Smooth muscle cell (in vitro differentiated cells): ENCODE data around the gene NKAIN4. TPM values are rescaled to one million over a fixed set of nuclear protein-coding genes. Genes with fewer than 3 reads are reported as not detected.

Source experiments
- DNase-seq: peaks from one replicate; lab custom pipeline; 2025; ENCODE audit not compliant: unreplicated experiment; lab: John Stamatoyannopoulos, UW
- H2AFZ ChIP-seq: fragments of 200-600 bp; sonication (generic); 2 replicates; pipeline ENCODE4 v1.6.0; 2016; ENCODE audit warnings: antibody characterized with exemption, low read depth, mild to moderate bottlenecking
- H3F3A ChIP-seq: fragments of 200-600 bp; sonication (generic); 2 replicates; pipeline ENCODE4 v1.6.0; 2017; ENCODE audit warnings: antibody characterized with exemption, low read depth
- H3K27ac ChIP-seq: fragments of 200-600 bp; sonication (generic); 2 replicates; pipeline ENCODE4 v1.5.1; 2016; ENCODE audit warnings: low read depth, mild to moderate bottlenecking
- H3K27me3 ChIP-seq: fragments of 200-600 bp; sonication (generic); 2 replicates; pipeline ENCODE4 v1.6.1; 2016; ENCODE audit warnings: low read depth, mild to moderate bottlenecking
- H3K36me3 ChIP-seq: fragments of 200-600 bp; sonication (generic); 2 replicates; pipeline ENCODE4 v1.5.1; 2016; ENCODE audit warnings: low read depth
- H3K4me1 ChIP-seq: fragments of 200-600 bp; sonication (generic); 2 replicates; pipeline ENCODE4 v1.5.1; 2016; ENCODE audit warnings: low read depth
- H3K4me2 ChIP-seq: fragments of 200-600 bp; sonication (generic); 2 replicates; pipeline ENCODE4 v1.6.0; 2016; ENCODE audit warnings: mild to moderate bottlenecking
- H3K4me3 ChIP-seq: fragments of 200-600 bp; sonication (generic); 2 replicates; pipeline ENCODE4 v1.5.1; 2016; ENCODE audit warnings: mild to moderate bottlenecking
- H3K79me2 ChIP-seq: fragments of 200-600 bp; sonication (generic); 2 replicates; pipeline ENCODE4 v1.6.0; 2016; ENCODE audit warnings: low read depth, mild to moderate bottlenecking
- H3K9ac ChIP-seq: fragments of 200-600 bp; sonication (generic); 2 replicates; pipeline ENCODE4 v1.6.0; 2016; ENCODE audit warnings: low read depth
- H3K9me3 ChIP-seq: fragments of 200-600 bp; sonication (generic); replicated peaks from 2 replicates; pipeline ENCODE4 v1.5.1; 2016; ENCODE audit warnings: low read depth
- H4K20me1 ChIP-seq: fragments of 200-600 bp; sonication (generic); 2 replicates; pipeline ENCODE4 v1.6.0; 2016; ENCODE audit warnings: low read depth
- CTCF ChIP-seq: fragments of 200-600 bp; sonication (generic); IDR thresholded peaks from 2 replicates; pipeline ENCODE4 v1.5.1; 2017; ENCODE audit warnings: borderline replicate concordance, mild to moderate bottlenecking, antibody characterized with exemption; ENCODE audit not compliant: insufficient read depth, poor library complexity, severe bottlenecking
- WGBS: methylation state at CpG from one replicate; pipeline ENCODE4 v1.1.7; 2016; ENCODE audit warnings: low lambda C conversion rate; 5-methylcytosine and 5-hydroxymethylcytosine counted together
- polyA plus RNA-seq: library from polyadenylated mRNA; unstranded; fragments of >200 nt; fragmentation: Nextera tagmentation; extraction: Ambion mirVana; gene quantifications from 2 replicates; pipeline ENCODE4 v1.2.1, GENCODE V29; 2016
- total RNA-seq: library from RNA; depleted of rRNA; stranded (reverse); fragments of >200 nt; gene quantifications from 2 replicates; pipeline ENCODE4 v1.2.3, GENCODE V29; 2014

The NKAIN4 gene
- total and polyA plus RNA-seq, 2 experiments from 2014 or later = 19.8 to 50.0 TPM

- TF ChIP-seq CTCF = no peak
- Histone ChIP-seq H3K4me3 (no peak overlapping the region), H3K79me2 (no peaks in the 10 kb centered on the region), H3K9me3 (no peaks in the 10 kb centered on the region), H2AFZ (no peak overlapping the region), H3K27ac (no peak overlapping the region), H3K27me3 (peaks cover 8% of the 10 kb centered on the region), H3F3A (peaks cover 5% of the 10 kb centered on the region), H3K4me2 (no peak overlapping the region), H3K36me3 (no peaks in the 10 kb centered on the region), H3K9ac (no peak overlapping the region), H3K4me1 (peaks cover 7% of the 10 kb centered on the region), H4K20me1 (peaks cover 38% of the 10 kb centered on the region)
- no peak for DNase-seq
- 91% methylated on average over 7 of the region's 22 CpGs for WGBS
Observed at GRCh38 chr20:63293871-63294535, 39.7 kb upstream of the NKAIN4 start.

- Histone ChIP-seq H3K27me3 (peaks cover 8% of the 10 kb centered on the region), H3K9ac (no peak overlapping the region), H3K36me3 (no peaks in the 10 kb centered on the region), H3K4me2 (no peak overlapping the region), H4K20me1 (peaks cover 43% of the 10 kb centered on the region), H3F3A (peaks cover 5% of the 10 kb centered on the region), H2AFZ (no peak overlapping the region), H3K9me3 (no peaks in the 10 kb centered on the region), H3K4me3 (no peak overlapping the region), H3K4me1 (peaks cover 7% of the 10 kb centered on the region), H3K79me2 (no peaks in the 10 kb centered on the region), H3K27ac (no peak overlapping the region)
- no peak for DNase-seq
- WGBS = 83% methylated on average over 8 of the region's 11 CpGs
- no peak for TF ChIP-seq CTCF
Observed at GRCh38 chr20:63293456-63293855, 39.2 kb upstream of the NKAIN4 start.

- peaks cover 5% of the 10 kb centered on the region for H3F3A ChIP-seq
- H3K79me2 ChIP-seq = no peaks in the 10 kb centered on the region
- H3K36me3 ChIP-seq = no peaks in the 10 kb centered on the region
- H4K20me1 ChIP-seq = peaks cover 49% of the 10 kb centered on the region
- no peak within 1 kb of the TSS for H2AFZ ChIP-seq
- no peak for DNase-seq
- H3K4me1 ChIP-seq = peaks cover 7% of the 10 kb centered on the region
- no peaks in the 10 kb centered on the region for H3K9me3 ChIP-seq
- H3K4me2 ChIP-seq = no peak within 1 kb of the TSS
- no peak within 1 kb of the TSS for H3K4me3 ChIP-seq
- TF ChIP-seq CTCF = no peak
- H3K9ac ChIP-seq = no peak within 1 kb of the TSS
- WGBS = 71% methylated on average over 6 of the region's 7 CpGs
- H3K27ac ChIP-seq = no peak within 1 kb of the TSS
- peaks cover 8% of the 10 kb centered on the region for H3K27me3 ChIP-seq
Observed at GRCh38 chr20:63292904-63293303, 38.6 kb upstream of the NKAIN4 start, which contains the start of gene COL20A1. Gene COL20A1 (plus strand): TSS chr20:63293186. CDS start chr20:63295108, 1,922 bp downstream.

GRCh38 chr20:63292292-63292701, 38.0 kb upstream of the NKAIN4 start:
- 93% methylated on average over 16 of the region's 16 CpGs for WGBS
- H2AFZ ChIP-seq = no peak overlapping the region
- H3K9ac ChIP-seq = no peak overlapping the region
- H3K27me3 ChIP-seq = peaks cover 8% of the 10 kb centered on the region
- no peaks in the 10 kb centered on the region for H3K36me3 ChIP-seq
- TF ChIP-seq CTCF = no peak
- H3K9me3 ChIP-seq = no peaks in the 10 kb centered on the region
- peaks cover 7% of the 10 kb centered on the region for H3K4me1 ChIP-seq
- DNase-seq = no peak
- H3F3A ChIP-seq = peaks cover 5% of the 10 kb centered on the region
- H3K79me2 ChIP-seq = no peaks in the 10 kb centered on the region
- peaks cover 55% of the 10 kb centered on the region for H4K20me1 ChIP-seq
- H3K4me2 ChIP-seq = no peak overlapping the region
- no peak overlapping the region for H3K27ac ChIP-seq
- no peak overlapping the region for H3K4me3 ChIP-seq
